HFF-Myc (cell line): ENCODE measurements around the gene HSF5.
A peak's percentile ranks its signal among the peaks of the same experiment; 100 is the strongest.

Experiments
- DNase-seq: peaks from one replicate; pipeline ENCODE4 v3.0.0-alpha.2; 2011; ENCODE audit warnings: low read depth; ENCODE audit errors: extremely low read depth
- H3K4me3 ChIP-seq: replicated peaks from 2 replicates; pipeline ENCODE4 v1.5.1; 2011; ENCODE audit warnings: low read depth, mild to moderate bottlenecking, control low read depth, low read length
- TF ChIP-seq, protein P1 (sequence below): IDR thresholded peaks from 2 replicates; pipeline ENCODE4 v1.5.1; 2012; ENCODE audit warnings: mild to moderate bottlenecking, low read depth, low read length, control low read depth; ENCODE audit errors: missing control alignments

The HSF5 gene

DNA sequence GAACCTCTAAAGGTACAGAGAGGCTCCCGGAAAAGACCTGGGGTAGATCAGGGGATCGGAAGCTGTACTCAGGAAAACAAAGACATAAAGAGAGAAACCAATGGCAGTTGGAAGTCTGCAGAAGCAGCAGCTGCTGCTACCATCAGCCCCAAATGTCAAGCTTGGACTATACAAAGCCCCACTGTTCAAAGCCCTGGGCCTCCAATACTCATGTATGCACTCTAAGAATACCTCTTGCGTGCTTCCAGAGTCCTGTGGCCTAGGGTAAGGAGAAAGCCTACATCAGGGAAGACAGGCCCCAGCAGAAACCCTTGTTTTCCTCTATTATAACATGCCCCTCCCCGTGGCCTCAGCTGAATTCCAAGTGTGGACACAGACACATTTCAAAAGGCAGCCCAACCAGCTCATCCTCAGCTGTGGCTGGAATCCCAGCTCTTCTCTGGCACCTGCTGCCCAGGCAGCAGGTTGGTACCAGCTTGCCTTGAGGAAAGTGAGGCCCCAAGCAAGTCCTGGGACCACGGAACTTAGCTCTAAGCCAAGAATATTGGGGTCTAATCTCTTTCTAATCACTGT, 45.5 kb upstream of the HSF5 start:
- DNase-seq: no peak
- TF ChIP-seq, protein P1, sequence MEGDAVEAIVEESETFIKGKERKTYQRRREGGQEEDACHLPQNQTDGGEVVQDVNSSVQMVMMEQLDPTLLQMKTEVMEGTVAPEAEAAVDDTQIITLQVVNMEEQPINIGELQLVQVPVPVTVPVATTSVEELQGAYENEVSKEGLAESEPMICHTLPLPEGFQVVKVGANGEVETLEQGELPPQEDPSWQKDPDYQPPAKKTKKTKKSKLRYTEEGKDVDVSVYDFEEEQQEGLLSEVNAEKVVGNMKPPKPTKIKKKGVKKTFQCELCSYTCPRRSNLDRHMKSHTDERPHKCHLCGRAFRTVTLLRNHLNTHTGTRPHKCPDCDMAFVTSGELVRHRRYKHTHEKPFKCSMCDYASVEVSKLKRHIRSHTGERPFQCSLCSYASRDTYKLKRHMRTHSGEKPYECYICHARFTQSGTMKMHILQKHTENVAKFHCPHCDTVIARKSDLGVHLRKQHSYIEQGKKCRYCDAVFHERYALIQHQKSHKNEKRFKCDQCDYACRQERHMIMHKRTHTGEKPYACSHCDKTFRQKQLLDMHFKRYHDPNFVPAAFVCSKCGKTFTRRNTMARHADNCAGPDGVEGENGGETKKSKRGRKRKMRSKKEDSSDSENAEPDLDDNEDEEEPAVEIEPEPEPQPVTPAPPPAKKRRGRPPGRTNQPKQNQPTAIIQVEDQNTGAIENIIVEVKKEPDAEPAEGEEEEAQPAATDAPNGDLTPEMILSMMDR: no peak
- H3K4me3 ChIP-seq: no peak overlapping the region

DNA sequence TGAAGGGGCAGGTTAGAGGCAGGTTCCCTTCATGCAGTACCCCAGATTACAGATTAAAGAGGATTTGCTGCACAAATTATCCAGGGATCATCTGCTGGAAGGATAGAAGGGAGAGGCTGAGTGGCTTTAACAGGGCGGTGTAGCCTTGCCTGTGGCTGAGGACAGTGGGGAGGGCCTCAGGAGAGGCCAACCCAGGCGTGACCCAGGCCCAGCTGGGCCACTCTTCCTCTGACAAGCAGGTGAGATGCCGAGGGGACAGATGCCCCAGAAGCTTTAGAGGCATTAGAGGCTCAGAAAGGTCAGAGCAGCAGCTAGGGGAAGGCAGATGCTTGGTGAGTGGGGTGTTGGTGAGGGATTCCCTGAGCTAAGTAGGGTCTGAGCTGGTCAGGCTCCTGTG, 44.3 kb upstream of the HSF5 start:
- TF ChIP-seq, protein P1: no peak
- DNase-seq: no peak
- no peak overlapping the region for H3K4me3 ChIP-seq

DNA sequence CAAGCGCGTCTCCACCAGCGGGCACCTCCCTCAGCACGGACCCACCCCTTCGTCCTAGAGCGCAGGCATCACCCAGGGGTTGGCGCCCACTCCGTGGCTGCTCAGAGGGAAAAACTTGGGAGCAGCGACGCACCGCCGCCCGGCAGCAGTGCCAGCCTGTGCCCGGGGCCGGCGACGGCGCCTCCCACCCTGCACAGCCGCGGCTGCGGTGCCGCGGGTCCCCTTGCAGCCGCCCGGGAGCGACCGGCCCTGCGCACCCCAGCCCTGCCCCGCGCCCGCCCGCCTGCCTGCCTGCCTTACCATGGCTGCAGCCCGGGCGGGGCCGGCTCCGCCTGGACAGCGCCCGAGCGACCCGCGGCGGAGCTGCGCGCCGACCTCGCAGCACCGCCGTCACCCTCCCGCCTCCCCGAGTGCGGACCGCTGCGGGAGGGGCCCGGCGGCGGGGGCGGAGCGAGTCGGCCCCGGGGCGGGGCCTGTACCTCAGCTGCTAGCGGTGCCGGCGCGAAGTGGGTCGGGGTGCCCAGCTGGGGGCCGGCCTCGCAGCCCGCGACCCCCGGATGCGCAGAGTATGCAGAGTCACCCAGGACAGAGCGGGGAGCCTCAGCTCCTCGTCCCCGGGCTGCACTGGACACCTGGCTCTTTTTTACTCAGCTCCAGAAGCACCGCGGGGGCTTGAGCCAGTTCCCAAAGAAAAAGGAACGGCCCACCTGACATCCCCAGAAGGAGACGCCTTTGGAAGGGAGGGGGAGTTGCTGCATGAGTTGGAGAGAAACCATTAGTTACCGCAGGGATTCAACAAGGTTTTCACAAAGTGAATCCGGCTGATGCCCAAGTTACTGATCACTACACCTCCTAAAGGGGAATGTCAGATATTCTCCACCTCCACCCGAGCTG, 43.7 kb upstream of the HSF5 start:
- DNase-seq: no peak
- TF ChIP-seq, protein P1: no peak
- H3K4me3 ChIP-seq: peak overlapping the region; percentile 30

DNA sequence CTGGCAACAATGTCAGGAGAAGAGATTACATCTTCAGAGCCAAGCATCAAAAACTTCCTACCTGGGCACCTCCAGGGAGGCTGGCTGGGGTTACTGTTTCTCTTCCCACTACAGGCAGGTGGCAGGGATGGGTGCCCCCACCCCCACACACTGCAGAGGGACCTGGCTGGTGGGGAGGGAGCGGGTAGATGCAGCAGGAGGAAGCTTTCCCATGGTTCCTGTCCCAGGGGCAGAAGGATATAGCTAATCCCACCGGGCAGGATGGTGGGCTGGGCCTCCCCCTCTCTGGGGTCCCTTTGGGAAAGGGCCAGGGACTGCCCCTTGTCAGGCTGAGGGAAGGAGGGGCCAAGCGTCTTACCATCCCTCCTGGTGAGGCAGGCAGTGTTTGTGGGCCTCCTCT, 42.9 kb upstream of the HSF5 start:
- H3K4me3 ChIP-seq: peak overlapping the region; percentile 21
- DNase-seq: no peak
- TF ChIP-seq, protein P1: no peak

DNA sequence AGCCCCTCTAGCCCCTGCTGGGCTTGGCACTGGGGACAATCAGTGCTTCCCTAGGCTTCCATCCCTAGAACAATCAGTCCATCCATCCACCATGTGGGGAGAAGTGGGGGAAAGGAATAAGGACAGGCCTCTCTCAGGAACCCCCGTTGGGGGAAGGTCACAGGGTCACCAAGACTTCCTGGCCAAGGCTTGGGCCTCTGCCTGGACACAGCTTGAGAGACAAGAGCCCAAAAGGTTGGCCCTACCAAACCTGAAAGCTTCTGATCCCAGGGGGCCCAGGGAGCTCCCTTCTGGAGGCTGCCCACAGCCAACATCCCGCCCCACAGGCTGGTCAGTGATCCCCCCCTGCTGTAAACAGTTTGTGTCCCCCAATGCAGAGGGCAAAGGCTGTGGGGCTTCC, 42.4 kb upstream of the HSF5 start:
- no peak for DNase-seq
- TF ChIP-seq, protein P1: no peak
- no peak overlapping the region for H3K4me3 ChIP-seq

DNA sequence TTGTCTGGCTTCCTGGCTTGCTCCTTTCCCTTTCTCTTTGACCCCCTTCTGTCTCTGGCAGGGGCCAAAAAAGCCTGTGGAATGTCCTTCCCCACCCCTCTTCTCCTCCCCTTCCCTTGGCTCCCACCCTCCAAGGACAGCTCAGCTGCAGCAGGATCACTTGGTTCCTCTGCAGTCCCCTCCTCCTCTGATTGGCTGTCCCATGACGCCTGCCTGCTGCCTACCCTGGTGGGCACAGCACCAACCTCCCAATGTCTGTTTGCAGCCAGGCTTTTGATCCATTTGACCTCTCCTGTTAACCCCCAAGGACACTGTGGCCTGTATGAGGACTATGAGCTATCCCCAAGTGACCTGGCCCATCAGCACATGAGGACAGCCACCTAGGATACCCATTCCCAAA, 41.1 kb upstream of the HSF5 start:
- TF ChIP-seq, protein P1: no peak
- no peak for DNase-seq
- H3K4me3 ChIP-seq: no peak overlapping the region

DNA sequence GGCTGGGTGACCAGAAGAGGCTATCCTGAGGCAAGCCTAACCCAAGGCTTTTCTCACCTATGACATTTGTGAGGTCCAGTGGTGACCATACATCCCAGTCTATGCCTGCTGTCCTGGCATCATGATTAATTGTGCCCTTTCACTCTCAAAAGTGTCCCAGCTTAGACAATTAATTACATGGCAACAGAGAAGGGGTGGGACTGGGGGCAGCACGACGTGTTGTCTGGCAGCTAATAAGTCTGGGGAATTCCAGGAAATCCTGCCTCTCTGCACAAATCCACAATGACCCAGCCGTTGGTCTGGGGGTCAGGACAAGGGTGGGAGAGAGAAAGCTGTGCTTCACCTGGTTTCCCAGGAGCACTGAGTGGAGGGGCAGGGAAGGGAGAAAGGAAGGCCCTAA, 40.2 kb upstream of the HSF5 start:
- no peak for DNase-seq
- H3K4me3 ChIP-seq: no peak overlapping the region
- TF ChIP-seq, protein P1: no peak
